Measurements from ENCODE around the gene ESRRG.
A peak's percentile ranks its signal among the peaks of the same experiment; 100 is the strongest.

ESRRG gene

DNA sequence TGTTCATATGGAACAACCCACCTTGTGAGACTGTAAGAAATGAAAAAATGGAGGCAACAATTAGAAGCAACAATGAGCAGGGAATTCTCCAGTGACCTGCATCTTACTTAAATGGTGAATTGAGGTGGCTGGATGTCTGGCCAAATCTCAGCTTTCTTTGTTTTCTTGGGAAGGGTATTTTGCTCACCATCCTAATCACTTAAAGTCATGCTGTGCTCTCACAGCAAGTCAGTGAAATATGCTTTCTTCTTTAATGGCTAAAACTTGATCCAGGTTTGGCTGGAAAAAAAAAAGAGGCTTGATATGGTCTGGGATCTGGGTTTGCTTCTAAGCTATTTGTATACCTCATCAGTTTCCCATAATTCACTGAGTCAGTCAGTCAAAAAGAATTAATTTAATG lies 124.8 kb downstream of the ESRRG start:
- ATAC-seq, result no peak
- no peak for TF ChIP-seq TCF4 (CRISPR knock-in tag; IDR thresholded peaks at IDR 0.05; ENCODE audit: borderline replicate concordance)
- no peak for TF ChIP-seq ZFP30 (CRISPR knock-in tag; IDR thresholded peaks at IDR 0.05)
- no peak for TF ChIP-seq TOX (CRISPR knock-in tag; IDR thresholded peaks at IDR 0.05; ENCODE audit: borderline replicate concordance)

DNA sequence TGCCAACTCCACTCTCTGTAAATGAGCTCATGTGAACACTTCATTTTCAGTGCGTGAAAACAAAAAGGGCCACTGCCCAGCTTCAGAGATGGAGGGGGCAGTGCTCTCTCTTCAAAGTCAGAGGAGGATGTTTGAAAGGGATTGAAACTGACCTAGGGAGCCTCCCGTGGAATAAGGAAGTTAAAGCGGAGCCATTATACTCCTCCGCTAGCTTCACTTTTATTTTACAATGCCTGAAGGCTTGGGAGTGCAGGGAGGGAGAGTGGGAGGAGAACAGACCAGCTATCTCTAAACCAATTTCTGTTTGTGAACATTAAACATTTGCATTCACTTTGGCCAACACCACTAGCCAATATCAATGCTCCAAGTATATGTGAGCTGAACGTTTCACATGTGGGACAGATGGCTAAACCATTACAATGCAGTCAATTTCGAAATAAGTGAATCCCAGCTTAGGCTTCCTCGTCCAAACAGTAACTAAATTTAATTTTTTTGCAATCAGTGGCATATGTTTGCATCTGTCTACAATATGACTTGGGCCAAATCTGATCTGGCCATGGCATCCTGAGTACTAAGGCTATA lies 126.9 kb downstream of the ESRRG start:
- ATAC-seq, result peak; percentile 4; the same call in 1 of the 3 replicates

DNA sequence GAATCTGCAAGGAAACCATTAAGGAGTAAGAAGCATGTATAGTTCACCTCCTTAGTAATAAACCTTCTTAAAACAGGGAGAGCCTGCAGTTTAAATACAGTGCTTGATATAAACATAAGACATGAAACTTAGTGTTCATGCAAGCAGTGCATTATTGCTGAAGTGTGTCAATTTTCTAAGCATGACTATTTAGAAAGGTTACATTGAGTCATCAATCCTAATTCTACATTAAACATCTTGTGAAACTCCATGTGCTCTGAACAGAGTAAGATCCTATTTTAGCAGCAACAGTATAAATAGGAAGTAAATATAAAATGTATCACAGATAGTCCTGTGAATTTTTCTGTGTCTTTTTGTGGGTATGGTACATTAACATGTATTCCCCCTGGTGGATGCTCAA lies 135.5 kb downstream of the ESRRG start:
- no peak for ATAC-seq
- TF ChIP-seq, protein P1, sequence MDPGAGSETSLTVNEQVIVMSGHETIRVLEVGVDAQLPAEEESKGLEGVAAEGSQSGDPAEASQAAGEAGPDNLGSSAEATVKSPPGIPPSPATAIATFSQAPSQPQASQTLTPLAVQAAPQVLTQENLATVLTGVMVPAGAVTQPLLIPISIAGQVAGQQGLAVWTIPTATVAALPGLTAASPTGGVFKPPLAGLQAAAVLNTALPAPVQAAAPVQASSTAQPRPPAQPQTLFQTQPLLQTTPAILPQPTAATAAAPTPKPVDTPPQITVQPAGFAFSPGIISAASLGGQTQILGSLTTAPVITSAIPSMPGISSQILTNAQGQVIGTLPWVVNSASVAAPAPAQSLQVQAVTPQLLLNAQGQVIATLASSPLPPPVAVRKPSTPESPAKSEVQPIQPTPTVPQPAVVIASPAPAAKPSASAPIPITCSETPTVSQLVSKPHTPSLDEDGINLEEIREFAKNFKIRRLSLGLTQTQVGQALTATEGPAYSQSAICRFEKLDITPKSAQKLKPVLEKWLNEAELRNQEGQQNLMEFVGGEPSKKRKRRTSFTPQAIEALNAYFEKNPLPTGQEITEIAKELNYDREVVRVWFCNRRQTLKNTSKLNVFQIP (CRISPR knock-in tag; IDR thresholded peaks at IDR 0.05; ENCODE audit: borderline replicate concordance, low read depth), result no peak
- TF ChIP-seq ZFP3 (CRISPR knock-in tag; IDR thresholded peaks at IDR 0.05) (no peak), ESRRG (CRISPR knock-in tag; IDR thresholded peaks at IDR 0.05) (no peak), TCF4 (CRISPR knock-in tag; IDR thresholded peaks at IDR 0.05; ENCODE audit: borderline replicate concordance) (no peak), ZFP30 (CRISPR knock-in tag; IDR thresholded peaks at IDR 0.05) (no peak), BACH2 (CRISPR knock-in tag; IDR thresholded peaks at IDR 0.05; ENCODE audit: borderline replicate concordance) (no peak), ARNTL (CRISPR knock-in tag; IDR thresholded peaks at IDR 0.05; ENCODE audit: borderline replicate concordance, low read depth) (no peak), RARB (CRISPR knock-in tag; IDR thresholded peaks at IDR 0.05) (no peak), ZNF8 (CRISPR knock-in tag; IDR thresholded peaks at IDR 0.05) (no peak), ZNF70 (CRISPR knock-in tag; IDR thresholded peaks at IDR 0.05) (no peak), ZC3H10 (CRISPR knock-in tag; IDR thresholded peaks at IDR 0.05) (no peak), ISL1 (CRISPR knock-in tag; IDR thresholded peaks at IDR 0.05) (no peak), PPARA (CRISPR knock-in tag; IDR thresholded peaks at IDR 0.05; ENCODE audit: borderline replicate concordance) (no peak), TOX (CRISPR knock-in tag; IDR thresholded peaks at IDR 0.05; ENCODE audit: borderline replicate concordance) (no peak)
- TF ChIP-seq, protein P2, sequence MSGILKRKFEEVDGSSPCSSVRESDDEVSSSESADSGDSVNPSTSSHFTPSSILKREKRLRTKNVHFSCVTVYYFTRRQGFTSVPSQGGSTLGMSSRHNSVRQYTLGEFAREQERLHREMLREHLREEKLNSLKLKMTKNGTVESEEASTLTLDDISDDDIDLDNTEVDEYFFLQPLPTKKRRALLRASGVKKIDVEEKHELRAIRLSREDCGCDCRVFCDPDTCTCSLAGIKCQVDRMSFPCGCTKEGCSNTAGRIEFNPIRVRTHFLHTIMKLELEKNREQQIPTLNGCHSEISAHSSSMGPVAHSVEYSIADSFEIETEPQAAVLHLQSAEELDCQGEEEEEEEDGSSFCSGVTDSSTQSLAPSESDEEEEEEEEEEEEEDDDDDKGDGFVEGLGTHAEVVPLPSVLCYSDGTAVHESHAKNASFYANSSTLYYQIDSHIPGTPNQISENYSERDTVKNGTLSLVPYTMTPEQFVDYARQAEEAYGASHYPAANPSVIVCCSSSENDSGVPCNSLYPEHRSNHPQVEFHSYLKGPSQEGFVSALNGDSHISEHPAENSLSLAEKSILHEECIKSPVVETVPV (CRISPR knock-in tag; IDR thresholded peaks at IDR 0.05), result no peak

More for the DNA sequence above, 126.9 kb downstream of the ESRRG start:
- 0 out of 2 replicates have a peak, but pooled peaks have one; percentile 36 for TF ChIP-seq ZNF70 (CRISPR knock-in tag; IDR thresholded peaks at IDR 0.05)
- TF ChIP-seq, protein P3, sequence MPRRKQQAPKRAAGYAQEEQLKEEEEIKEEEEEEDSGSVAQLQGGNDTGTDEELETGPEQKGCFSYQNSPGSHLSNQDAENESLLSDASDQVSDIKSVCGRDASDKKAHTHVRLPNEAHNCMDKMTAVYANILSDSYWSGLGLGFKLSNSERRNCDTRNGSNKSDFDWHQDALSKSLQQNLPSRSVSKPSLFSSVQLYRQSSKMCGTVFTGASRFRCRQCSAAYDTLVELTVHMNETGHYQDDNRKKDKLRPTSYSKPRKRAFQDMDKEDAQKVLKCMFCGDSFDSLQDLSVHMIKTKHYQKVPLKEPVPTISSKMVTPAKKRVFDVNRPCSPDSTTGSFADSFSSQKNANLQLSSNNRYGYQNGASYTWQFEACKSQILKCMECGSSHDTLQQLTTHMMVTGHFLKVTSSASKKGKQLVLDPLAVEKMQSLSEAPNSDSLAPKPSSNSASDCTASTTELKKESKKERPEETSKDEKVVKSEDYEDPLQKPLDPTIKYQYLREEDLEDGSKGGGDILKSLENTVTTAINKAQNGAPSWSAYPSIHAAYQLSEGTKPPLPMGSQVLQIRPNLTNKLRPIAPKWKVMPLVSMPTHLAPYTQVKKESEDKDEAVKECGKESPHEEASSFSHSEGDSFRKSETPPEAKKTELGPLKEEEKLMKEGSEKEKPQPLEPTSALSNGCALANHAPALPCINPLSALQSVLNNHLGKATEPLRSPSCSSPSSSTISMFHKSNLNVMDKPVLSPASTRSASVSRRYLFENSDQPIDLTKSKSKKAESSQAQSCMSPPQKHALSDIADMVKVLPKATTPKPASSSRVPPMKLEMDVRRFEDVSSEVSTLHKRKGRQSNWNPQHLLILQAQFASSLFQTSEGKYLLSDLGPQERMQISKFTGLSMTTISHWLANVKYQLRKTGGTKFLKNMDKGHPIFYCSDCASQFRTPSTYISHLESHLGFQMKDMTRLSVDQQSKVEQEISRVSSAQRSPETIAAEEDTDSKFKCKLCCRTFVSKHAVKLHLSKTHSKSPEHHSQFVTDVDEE (CRISPR knock-in tag; IDR thresholded peaks at IDR 0.05), result peak; percentile 91
- TF ChIP-seq, protein P4, sequence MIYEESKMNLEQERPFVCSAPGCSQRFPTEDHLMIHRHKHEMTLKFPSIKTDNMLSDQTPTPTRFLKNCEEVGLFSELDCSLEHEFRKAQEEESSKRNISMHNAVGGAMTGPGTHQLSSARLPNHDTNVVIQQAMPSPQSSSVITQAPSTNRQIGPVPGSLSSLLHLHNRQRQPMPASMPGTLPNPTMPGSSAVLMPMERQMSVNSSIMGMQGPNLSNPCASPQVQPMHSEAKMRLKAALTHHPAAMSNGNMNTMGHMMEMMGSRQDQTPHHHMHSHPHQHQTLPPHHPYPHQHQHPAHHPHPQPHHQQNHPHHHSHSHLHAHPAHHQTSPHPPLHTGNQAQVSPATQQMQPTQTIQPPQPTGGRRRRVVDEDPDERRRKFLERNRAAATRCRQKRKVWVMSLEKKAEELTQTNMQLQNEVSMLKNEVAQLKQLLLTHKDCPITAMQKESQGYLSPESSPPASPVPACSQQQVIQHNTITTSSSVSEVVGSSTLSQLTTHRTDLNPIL (CRISPR knock-in tag; IDR thresholded peaks at IDR 0.05; ENCODE audit: low read depth), result no peak
- TF ChIP-seq TCF4 (CRISPR knock-in tag; IDR thresholded peaks at IDR 0.05; ENCODE audit: borderline replicate concordance), result peak; percentile 94

DNA sequence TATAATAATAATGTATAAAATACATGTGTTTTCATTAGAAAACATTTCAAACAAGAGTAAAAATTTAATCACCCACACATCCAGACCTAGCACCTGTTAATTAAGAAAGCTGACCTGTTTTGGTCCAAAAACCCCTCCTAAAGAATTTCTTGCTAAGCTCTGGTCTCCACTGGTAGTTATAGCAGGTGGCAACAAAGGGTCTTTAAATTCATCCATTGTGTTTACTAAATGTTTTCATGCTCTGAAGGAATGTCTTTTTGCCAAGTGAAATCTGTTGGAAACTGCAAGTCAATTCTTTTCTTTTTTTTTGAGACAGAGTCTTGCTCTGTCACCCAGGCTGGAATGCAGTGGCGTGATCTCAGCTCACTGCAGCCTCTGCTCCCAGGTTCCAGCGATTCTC lies 141.1 kb downstream of the ESRRG start:
- TF ChIP-seq, protein P5, sequence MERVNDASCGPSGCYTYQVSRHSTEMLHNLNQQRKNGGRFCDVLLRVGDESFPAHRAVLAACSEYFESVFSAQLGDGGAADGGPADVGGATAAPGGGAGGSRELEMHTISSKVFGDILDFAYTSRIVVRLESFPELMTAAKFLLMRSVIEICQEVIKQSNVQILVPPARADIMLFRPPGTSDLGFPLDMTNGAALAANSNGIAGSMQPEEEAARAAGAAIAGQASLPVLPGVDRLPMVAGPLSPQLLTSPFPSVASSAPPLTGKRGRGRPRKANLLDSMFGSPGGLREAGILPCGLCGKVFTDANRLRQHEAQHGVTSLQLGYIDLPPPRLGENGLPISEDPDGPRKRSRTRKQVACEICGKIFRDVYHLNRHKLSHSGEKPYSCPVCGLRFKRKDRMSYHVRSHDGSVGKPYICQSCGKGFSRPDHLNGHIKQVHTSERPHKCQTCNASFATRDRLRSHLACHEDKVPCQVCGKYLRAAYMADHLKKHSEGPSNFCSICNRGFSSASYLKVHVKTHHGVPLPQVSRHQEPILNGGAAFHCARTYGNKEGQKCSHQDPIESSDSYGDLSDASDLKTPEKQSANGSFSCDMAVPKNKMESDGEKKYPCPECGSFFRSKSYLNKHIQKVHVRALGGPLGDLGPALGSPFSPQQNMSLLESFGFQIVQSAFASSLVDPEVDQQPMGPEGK (CRISPR knock-in tag; IDR thresholded peaks at IDR 0.05; ENCODE audit: borderline replicate concordance), result no peak
- TF ChIP-seq PPARA (CRISPR knock-in tag; IDR thresholded peaks at IDR 0.05; ENCODE audit: borderline replicate concordance) (no peak), TCF4 (CRISPR knock-in tag; IDR thresholded peaks at IDR 0.05; ENCODE audit: borderline replicate concordance) (no peak), ZFP3 (CRISPR knock-in tag; IDR thresholded peaks at IDR 0.05) (no peak), TOX (CRISPR knock-in tag; IDR thresholded peaks at IDR 0.05; ENCODE audit: borderline replicate concordance) (no peak), ZNF70 (CRISPR knock-in tag; IDR thresholded peaks at IDR 0.05) (no peak), ZNF8 (CRISPR knock-in tag; IDR thresholded peaks at IDR 0.05) (no peak), CSDC2 (CRISPR knock-in tag; IDR thresholded peaks at IDR 0.05) (no peak), ISL1 (CRISPR knock-in tag; IDR thresholded peaks at IDR 0.05) (no peak), ZC3H10 (CRISPR knock-in tag; IDR thresholded peaks at IDR 0.05) (no peak)
- TF ChIP-seq, protein P2 (CRISPR knock-in tag; IDR thresholded peaks at IDR 0.05), result no peak
- TF ChIP-seq, protein P4 (CRISPR knock-in tag; IDR thresholded peaks at IDR 0.05; ENCODE audit: low read depth), result no peak
- TF ChIP-seq, protein P1 (CRISPR knock-in tag; IDR thresholded peaks at IDR 0.05; ENCODE audit: borderline replicate concordance, low read depth), result no peak
- ATAC-seq, result no peak

Measured in SK-N-SH treated with all-trans-retinoic acid at 6 μM for 48 hours (cell line).